CD14-positive monocyte (primary cell): Measurements from ENCODE around the gene SNX21. TPM values are rescaled to one million over a fixed set of nuclear protein-coding genes. Genes with fewer than 3 reads are reported as not detected.

Experiments
- DNase-seq, 3 donors: peaks; one replicate each; pipeline ENCODE4 v3.0.0-alpha.2; 2011 to 2022
- H2AFZ ChIP-seq: 2 replicates; pipeline ENCODE4 v1.6.0; 2012; ENCODE audit warnings: mild to moderate bottlenecking, low read depth, low read length, inconsistent platforms; ENCODE audit not compliant: insufficient read depth, poor library complexity, severe bottlenecking
- H3K27ac ChIP-seq, 2 donors: 1 replicate in 1 of 2; 2 replicates in 1 of 2; pipeline ENCODE4 v1.5.1; 2012 to 2013; ENCODE audit warnings: low read length in 2 of 2, control low read depth in 1 of 2, inconsistent platforms in 1 of 2, low read depth in 1 of 2, mild to moderate bottlenecking in 1 of 2
- H3K27me3 ChIP-seq, 2 donors: one replicate each; pipeline versions ENCODE4 v1.6.0 to v1.6.1; 2011 to 2013; ENCODE audit warnings: low read length in 2 of 2; ENCODE audit not compliant: control insufficient read depth in 2 of 2, insufficient read depth in 2 of 2
- H3K36me3 ChIP-seq, 2 donors: replicated peaks in 1 of 2; 1 replicate in 1 of 2; 2 replicates in 1 of 2; pipeline versions ENCODE4 v1.5.1 to v1.6.1; 2012 to 2013; ENCODE audit warnings: low read length in 2 of 2, control low read depth in 1 of 2, inconsistent platforms in 1 of 2, mild to moderate bottlenecking in 1 of 2; ENCODE audit not compliant: insufficient read depth in 2 of 2, control insufficient read depth in 1 of 2
- H3K4me1 ChIP-seq, 2 donors: 1 replicate in 1 of 2; 2 replicates in 1 of 2; pipeline versions ENCODE4 v1.5.1 to v1.6.1; 2012 to 2013; ENCODE audit warnings: low read length in 2 of 2, control low read depth in 1 of 2, inconsistent platforms in 1 of 2, mild to moderate bottlenecking in 1 of 2, moderate library complexity in 1 of 2; ENCODE audit not compliant: insufficient read depth in 2 of 2, control insufficient read depth in 1 of 2
- H3K4me2 ChIP-seq: replicated peaks from 2 replicates; pipeline ENCODE3; 2012; ENCODE audit warnings: low read length, moderate library complexity, mild to moderate bottlenecking; ENCODE audit not compliant: poor library complexity, severe bottlenecking; ENCODE audit errors: extremely low read depth
- H3K4me3 ChIP-seq, 3 experiments: fragments of 200-600 bp in 1 of 3; sonication (generic) in 1 of 3; replicated peaks in 1 of 3; 1 replicate in 2 of 3; 2 replicates in 1 of 3; pipeline ENCODE4 v1.5.1; 2011 to 2013; ENCODE audit warnings: low read length in 3 of 3, mild to moderate bottlenecking in 3 of 3, control low read depth in 2 of 3, low read depth in 2 of 3, inconsistent platforms in 1 of 3, moderate library complexity in 1 of 3
- H3K79me2 ChIP-seq: 2 replicates; pipeline ENCODE4 v1.6.0; 2012; ENCODE audit warnings: mild to moderate bottlenecking, control low read depth, inconsistent platforms, low read length, moderate library complexity; ENCODE audit not compliant: insufficient read depth
- H3K9ac ChIP-seq: 2 replicates; pipeline ENCODE4 v1.6.0; 2017; ENCODE audit warnings: low read length, mild to moderate bottlenecking; ENCODE audit not compliant: insufficient read depth, poor library complexity, severe bottlenecking
- H3K9me3 ChIP-seq, 2 donors: replicated peaks in 1 of 2; 1 replicate in 1 of 2; 2 replicates in 1 of 2; pipeline versions ENCODE4 v1.5.1 to v1.6.1; 2012 to 2013; ENCODE audit warnings: low read length in 2 of 2, control low read depth in 1 of 2; ENCODE audit not compliant: control insufficient read depth in 1 of 2, insufficient read depth in 1 of 2
- H4K20me1 ChIP-seq: 2 replicates; pipeline ENCODE4 v1.6.0; 2012; ENCODE audit warnings: mild to moderate bottlenecking, low read length, control low read depth, moderate library complexity; ENCODE audit not compliant: insufficient read depth
- H3K27ac Mint-ChIP-seq, 7 donors: one replicate each; pipeline ENCODE4 v1.8.0; 2020; ENCODE audit warnings: mild to moderate bottlenecking in 7 of 7, mixed read lengths in 7 of 7, moderate library complexity in 6 of 7, inconsistent platforms in 2 of 7
- H3K27me3 Mint-ChIP-seq, 3 donors: one replicate each; pipeline ENCODE4 v1.8.0; 2021 to 2022; ENCODE audit warnings: low read depth in 3 of 3, mild to moderate bottlenecking in 3 of 3, mixed read lengths in 3 of 3, moderate library complexity in 3 of 3, inconsistent platforms in 1 of 3
- H3K36me3 Mint-ChIP-seq, 2 donors: one replicate each; pipeline ENCODE4 v1.8.0; 2020; ENCODE audit warnings: mixed read lengths in 2 of 2, inconsistent platforms in 1 of 2, mild to moderate bottlenecking in 1 of 2
- H3K4me1 Mint-ChIP-seq: one replicate; pipeline ENCODE4 v1.8.0; 2020; ENCODE audit warnings: mild to moderate bottlenecking, mixed read lengths
- H3K4me3 Mint-ChIP-seq, 2 donors: one replicate each; pipeline ENCODE4 v1.8.0; 2020; ENCODE audit warnings: mild to moderate bottlenecking in 2 of 2, mixed read lengths in 2 of 2, moderate library complexity in 1 of 2
- H3K9me3 Mint-ChIP-seq, 7 donors: one replicate each; pipeline ENCODE4 v1.8.0; 2020 to 2022; ENCODE audit warnings: mixed read lengths in 7 of 7, mild to moderate bottlenecking in 6 of 7, moderate library complexity in 6 of 7, inconsistent platforms in 2 of 7
- WGBS: methylation state at CpG from one replicate; pipeline ENCODE4 v1.1.5; 2013; ENCODE audit warnings: missing lambda C conversion rate; ENCODE audit not compliant: insufficient coverage; 5-methylcytosine and 5-hydroxymethylcytosine counted together
- intact Hi-C, 2 donors: fragments of 100-400 bp; cut with micrococcal nuclease; formaldehyde crosslinking; loops; one replicate each; pipeline versions ENCODE4 v1.15.0 to v1.15.1; 2023
- polyA plus RNA-seq, 3 donors: library from polyadenylated mRNA; depleted of rRNA in 1 of 3; unstranded in 2 of 3; stranded (reverse) in 1 of 3; fragments of 300-500 nt in 2 of 3; fragments of >200 nt in 1 of 3; fragmentation: Illumina TruSeq in 2 of 3; gene quantifications; 1 replicate in 2 of 3; 2 replicates in 1 of 3; pipeline ENCODE4 v1.2.3, GENCODE V29; 2012 to 2021
- TF ChIP-seq, protein P1 (sequence below): fragments of 200-600 bp; IDR thresholded peaks from one replicate; pipeline ENCODE4 v1.8.0; 2022; ENCODE audit warnings: antibody characterized with exemption, mild to moderate bottlenecking

Gene SNX21
- polyA plus RNA-seq, 3 donors, result 11.2 to 16.9 (median 12.7) TPM

DNA sequence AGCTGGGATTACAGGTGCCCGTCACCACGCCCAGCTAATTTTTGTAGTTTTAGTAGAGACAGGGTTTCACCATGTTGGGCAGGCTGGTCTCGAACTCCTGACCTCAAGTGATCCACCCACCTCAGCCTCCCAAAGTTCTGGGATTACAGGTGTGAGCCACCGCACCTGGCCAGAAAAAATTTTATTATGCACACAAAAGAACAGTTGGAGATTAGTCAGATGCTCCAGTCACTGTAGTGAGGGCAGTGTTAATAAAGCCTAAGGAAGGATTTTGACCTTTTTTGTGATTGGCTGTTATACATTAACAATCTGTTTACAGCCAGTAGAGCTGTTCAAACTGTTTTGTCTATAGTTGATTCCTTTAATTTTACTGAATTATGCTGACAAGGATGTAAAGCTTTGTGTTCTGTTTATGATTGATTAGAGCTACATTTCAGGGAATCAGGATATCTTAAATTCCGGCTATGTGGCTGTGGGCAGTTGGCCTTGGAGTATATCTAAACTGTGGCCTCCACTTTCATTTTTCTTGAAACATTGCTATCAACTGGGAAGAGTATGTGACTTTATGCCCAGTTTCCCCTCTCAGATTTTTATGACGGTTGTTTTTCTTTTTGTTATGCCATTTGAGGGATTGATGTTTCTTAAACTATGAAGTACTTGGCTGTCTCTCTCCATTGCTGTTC is 33.7 kb downstream of the SNX21 start:
- H3K4me3 ChIP-seq, result no peak overlapping the region
- Mint-ChIP-seq H3K27me3 (peaks cover 0 to 3% (median 0%) of the 10 kb centered on the region in 3 donors), H3K9me3 (no peaks in the 10 kb centered on the region), H3K4me1 (peaks cover 4% of the 10 kb centered on the region), H3K4me3 (no peak overlapping the region), H3K36me3 (peaks cover 5 to 10% of the 10 kb centered on the region in 2 donors), H3K27ac (no peak overlapping the region)
- H3K4me2 ChIP-seq, result no peak overlapping the region
- H3K27ac ChIP-seq, result no peak overlapping the region
- no peaks in the 10 kb centered on the region for H3K4me1 ChIP-seq
- H2AFZ ChIP-seq, result no peak overlapping the region
- no peak for DNase-seq
- 100% methylated on average over 1 of the region's 6 CpGs for WGBS
- H3K36me3 ChIP-seq, result no peaks in the 10 kb centered on the region
- H3K79me2 ChIP-seq, result peaks cover 4% of the 10 kb centered on the region
- TF ChIP-seq, protein P1, sequence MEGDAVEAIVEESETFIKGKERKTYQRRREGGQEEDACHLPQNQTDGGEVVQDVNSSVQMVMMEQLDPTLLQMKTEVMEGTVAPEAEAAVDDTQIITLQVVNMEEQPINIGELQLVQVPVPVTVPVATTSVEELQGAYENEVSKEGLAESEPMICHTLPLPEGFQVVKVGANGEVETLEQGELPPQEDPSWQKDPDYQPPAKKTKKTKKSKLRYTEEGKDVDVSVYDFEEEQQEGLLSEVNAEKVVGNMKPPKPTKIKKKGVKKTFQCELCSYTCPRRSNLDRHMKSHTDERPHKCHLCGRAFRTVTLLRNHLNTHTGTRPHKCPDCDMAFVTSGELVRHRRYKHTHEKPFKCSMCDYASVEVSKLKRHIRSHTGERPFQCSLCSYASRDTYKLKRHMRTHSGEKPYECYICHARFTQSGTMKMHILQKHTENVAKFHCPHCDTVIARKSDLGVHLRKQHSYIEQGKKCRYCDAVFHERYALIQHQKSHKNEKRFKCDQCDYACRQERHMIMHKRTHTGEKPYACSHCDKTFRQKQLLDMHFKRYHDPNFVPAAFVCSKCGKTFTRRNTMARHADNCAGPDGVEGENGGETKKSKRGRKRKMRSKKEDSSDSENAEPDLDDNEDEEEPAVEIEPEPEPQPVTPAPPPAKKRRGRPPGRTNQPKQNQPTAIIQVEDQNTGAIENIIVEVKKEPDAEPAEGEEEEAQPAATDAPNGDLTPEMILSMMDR, result no peak
- H3K27me3 ChIP-seq, result no peaks in the 10 kb centered on the region
- H3K9me3 ChIP-seq, result no peaks in the 10 kb centered on the region
- no peak overlapping the region for H3K9ac ChIP-seq
- H4K20me1 ChIP-seq, result no peaks in the 10 kb centered on the region
- intact Hi-C loops, result no loop called here

DNA sequence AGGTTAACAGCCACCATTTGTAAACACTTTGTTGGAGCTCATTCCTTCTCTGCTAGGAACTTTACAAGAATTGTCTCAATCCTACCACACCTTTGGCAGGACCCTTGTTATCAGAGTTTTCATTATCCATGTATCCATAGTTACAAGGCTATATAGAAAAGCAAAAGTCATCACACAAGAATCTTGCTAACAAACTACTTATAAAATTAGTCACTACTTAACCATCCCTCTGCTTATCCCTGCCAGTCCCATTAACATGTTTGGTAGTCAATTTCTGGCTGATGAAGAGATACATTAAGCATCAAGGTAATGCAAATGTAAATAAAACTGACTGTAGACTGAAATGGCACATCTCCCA is 34.2 kb downstream of the SNX21 start:
- TF ChIP-seq, protein P1, result no peak
- no peaks in the 10 kb centered on the region for H3K36me3 ChIP-seq
- Mint-ChIP-seq H3K4me1 (peaks cover 4% of the 10 kb centered on the region), H3K4me3 (no peak overlapping the region), H3K36me3 (peaks cover 10 to 16% of the 10 kb centered on the region in 2 donors), H3K9me3 (no peaks in the 10 kb centered on the region), H3K27me3 (peaks cover 0 to 3% (median 0%) of the 10 kb centered on the region in 3 donors), H3K27ac (no peak overlapping the region)
- H3K9me3 ChIP-seq, result no peaks in the 10 kb centered on the region
- H3K79me2 ChIP-seq, result peaks cover 4% of the 10 kb centered on the region
- no peak overlapping the region for H3K4me2 ChIP-seq
- H3K27me3 ChIP-seq, result no peaks in the 10 kb centered on the region
- no peak overlapping the region for H2AFZ ChIP-seq
- no peak overlapping the region for H3K9ac ChIP-seq
- no peak overlapping the region for H3K4me3 ChIP-seq
- intact Hi-C loops, result no loop called here
- H3K27ac ChIP-seq, result no peak overlapping the region
- DNase-seq, result no peak
- no peaks in the 10 kb centered on the region for H3K4me1 ChIP-seq
- no peaks in the 10 kb centered on the region for H4K20me1 ChIP-seq
